CD4-positive, alpha-beta T cell treated with Interferon gamma for 1 hour (primary cell): Measurements from ENCODE around the gene CCNC.

Experiments
- DNase-seq: peaks from one replicate; pipeline ENCODE4 v3.0.0-alpha.2; 2020

Gene CCNC

DNA sequence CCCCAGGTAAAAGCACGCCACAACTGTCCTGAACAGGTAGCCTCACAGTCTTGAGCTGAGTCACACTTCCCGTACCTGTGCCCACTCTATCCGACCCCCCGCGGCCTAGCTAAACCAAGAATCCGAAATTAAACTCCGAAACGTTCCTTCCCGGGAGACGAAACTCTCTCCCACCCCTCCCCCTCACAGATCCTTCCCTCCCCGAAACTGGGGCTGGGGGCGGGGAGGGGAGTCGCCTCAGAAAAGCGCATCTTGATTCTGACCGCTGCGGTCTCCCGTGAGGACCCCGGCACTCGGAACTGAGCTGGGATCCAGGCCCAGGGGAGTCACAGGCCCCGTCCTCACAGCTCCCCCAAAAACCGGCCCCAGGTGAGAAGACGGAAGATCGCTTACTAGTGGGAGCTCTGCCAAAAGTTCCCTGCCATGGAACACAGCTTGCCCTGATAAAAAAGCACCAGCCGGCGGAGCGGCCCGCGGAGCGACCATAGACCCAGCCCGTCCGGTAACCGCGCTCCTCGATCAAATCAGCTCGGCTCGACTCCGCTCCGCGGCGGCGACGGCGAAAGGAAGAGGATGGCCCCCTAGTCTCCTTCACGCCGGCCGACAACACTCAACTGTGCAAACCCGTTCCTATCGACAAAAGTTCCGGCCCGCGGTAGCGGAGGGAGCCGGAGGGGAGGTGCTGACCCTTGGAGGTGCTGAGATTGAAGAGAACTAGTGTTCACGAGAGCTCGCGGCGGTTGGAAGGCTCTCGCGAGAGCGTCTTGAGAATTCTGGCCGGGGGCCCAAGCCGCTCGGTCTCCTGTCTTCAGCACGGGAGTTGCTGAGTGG lies at the start of gene CCNC:
CCNC (minus strand) TSS at position 558 of the 831 bp plus-strand sequence; CDS start at position 425, 133 bp downstream.
- DNase-seq, result peak; percentile 90

- DNase-seq, result no peak
These were observed 48.7 kb upstream of the CCNC start for GRCh38 chr6:99617131-99617530.

GRCh38 chr6:99614430-99615186 lies 46.1 kb upstream of the CCNC start:
- DNase-seq, result no peak

DNA sequence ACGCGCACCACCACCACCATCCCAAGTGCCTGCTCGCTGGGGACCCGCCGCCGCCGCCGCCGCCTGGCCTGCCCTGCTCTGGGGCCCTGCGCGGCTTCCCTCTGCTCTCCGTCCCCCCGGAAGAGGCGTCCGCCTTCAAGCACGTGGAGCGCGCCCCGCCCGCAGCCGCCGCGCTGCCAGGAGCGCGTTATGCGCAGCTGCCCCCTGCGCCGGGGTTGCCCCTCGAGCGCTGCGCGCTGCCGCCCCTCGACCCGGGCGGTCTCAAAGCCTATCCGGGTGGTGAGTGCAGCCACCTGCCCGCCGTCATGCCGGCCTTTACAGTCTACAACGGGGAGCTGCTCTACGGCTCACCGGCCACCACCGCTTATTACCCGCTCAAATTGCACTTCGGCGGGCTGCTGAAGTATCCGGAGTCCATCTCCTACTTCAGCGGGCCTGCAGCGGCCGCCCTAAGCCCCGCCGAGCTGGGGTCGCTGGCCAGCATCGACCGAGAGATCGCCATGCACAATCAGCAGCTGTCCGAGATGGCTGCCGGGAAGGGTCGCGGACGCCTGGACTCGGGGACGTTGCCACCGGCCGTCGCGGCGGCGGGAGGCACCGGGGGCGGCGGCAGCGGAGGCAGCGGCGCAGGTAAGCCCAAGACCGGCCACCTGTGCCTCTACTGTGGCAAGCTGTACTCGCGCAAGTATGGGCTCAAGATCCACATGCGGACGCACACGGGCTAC lies 45.4 kb upstream of the CCNC start:
- no peak for DNase-seq

DNA sequence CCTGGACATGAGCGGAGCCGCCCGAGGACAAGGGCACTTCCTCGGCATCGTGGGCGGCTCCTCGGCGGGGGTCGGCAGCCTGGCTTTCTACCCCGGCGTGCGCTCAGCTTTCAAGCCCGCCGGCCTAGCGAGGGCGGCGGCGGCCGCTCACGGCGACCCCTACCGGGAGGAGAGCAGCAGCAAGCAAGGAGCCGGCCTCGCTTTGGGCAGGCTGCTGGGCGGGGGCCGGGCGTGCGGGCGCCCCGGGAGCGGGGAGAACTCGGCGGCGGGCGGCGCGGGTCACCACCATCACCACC lies 44.9 kb upstream of the CCNC start:
- DNase-seq, result peak; percentile 36

GRCh38 chr6:99612551-99613408 lies 44.3 kb upstream of the CCNC start:
- no peak for DNase-seq

DNA sequence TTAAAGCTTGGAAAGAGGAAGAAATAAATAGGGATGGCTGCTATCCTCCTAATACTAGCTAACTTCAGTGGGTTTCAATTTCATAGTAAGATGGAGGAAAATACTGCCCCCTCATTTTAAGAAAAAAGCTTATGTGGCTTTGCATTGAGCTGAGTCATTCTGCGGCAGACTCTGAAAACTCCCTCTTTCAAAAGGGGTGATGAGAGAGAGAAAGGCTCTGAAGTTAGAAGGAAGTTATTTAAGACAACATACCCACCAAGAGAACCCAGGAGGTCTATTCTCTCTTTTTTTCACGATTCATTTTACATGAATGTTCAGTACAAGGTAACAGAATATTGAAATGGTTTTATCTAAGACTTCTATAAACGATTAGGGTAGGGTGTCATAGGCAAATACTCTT lies 42.7 kb upstream of the CCNC start:
- no peak for DNase-seq

DNA sequence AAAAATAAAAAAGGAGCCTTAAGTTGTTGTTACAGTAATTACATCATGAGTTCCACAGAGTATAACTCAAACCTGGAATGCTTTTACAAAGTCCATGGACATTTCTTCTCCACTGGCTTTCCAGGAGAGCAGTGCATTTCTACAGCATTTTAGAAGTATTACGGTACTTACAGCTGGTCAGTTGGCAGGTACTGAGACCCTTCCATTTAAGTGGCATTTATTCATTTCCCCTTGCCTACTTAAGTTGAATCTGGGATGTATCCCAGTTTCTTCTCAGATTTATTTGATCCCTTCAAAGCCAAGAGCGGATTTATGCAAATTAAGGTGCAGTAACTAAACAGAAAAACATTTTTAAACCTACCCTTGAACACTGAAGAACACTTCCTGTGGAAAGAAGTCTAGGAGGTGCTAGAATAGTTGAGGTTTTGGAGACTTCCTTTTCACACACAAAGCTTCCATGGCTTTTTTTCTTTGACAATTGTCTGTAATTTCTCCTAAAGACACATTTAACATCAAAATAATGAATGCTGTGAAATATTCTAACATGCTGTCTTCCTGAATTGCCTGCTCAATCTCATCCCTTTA lies 41.5 kb upstream of the CCNC start:
- no peak for DNase-seq

DNA sequence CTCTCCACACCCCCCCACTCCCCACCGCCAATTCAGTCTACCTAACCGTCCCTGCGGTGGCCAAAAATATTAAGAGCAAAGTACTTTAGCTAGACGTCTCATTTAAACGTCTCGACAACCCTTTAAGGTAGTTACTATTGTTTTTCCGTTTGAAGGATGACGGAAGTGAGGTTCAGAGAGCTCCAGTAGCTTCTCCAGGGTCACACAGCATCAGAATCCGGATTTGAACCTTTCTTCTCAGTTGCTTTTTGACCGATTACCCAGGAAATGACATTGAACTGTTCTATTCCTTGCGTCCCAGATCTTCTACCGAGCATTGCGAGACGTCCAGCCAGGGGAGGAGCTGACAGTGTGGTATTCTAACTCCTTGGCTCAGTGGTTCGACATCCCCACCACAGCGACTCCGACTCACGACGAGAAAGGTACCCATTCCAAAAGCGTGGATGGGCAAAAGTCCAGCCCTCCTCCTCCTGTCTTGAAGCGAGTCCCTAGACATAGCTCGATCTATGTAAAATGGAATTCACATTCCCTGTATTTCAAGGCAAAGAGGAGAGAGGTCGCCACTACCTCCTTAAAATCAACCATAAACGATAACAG lies 40.5 kb upstream of the CCNC start:
- DNase-seq, result no peak

DNA sequence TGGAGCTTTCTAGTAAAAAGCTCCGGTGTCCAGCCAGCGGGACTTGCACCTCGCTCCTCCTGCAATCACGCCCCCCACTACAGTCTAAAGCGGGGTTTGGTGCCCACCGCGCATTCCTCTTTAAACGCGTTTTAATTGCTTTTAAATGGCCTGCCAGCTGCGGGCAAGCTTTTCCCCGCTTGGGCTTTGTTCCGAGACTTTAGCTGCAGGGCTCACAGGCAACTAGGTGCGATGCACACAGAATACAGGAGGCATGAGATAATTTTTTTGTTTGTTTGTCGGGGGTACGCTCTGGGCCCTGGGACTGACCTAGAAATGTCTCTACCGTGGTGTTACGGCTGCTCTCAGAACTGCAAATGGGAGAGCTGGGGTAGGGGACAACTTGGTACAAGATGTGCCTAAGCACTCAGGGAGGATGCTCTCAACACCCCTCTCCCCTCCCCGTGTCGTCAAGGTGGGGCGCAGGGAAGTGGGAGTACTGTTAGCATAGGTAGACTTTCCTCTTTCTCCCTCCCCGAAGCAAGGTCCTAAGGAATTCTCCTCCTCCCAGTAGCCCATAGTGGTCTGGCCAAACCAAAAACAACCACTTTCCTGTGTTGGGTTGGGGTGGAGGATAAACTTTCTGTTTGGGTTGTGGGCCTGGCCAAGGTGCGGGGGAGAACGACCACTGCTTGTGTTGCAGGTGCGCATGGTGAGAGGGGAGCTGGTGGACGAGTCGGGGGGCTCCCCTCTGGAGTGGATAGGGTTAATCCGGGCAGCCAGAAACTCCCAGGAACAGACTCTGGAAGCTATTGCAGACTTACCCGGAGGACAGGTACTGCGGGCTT lies 39.8 kb upstream of the CCNC start:
- DNase-seq, result no peak

DNA sequence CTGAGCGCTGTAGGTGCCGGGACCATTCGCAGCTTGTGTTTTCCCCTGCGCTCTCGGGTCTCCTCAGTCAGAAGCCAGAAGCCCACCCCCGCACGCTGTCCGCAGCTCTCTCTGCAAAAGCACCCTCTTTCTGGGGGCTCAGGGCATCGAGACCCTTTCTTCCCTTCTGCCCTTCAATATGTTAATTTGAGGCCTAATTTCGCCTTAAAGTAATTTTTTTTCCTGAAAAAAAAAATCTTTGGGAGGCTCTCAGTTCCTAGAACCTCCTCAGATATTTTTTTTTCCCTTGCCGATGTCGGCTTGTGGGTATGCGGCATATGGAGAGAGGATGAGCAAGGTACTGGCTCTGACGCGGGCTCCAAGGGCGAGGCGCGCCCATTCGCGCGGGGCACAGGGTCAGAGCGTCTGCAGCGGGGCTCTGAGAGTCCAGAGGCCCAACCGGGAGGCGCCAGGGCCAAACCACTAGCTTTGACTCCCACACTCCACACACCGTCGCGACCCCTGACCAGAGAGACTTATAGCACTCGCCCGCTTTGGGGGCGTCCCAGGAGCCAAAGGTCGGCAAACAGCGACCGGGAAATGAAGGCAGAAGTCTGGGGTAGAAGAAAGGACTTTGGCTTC lies 39.1 kb upstream of the CCNC start:
- DNase-seq, result no peak

DNA sequence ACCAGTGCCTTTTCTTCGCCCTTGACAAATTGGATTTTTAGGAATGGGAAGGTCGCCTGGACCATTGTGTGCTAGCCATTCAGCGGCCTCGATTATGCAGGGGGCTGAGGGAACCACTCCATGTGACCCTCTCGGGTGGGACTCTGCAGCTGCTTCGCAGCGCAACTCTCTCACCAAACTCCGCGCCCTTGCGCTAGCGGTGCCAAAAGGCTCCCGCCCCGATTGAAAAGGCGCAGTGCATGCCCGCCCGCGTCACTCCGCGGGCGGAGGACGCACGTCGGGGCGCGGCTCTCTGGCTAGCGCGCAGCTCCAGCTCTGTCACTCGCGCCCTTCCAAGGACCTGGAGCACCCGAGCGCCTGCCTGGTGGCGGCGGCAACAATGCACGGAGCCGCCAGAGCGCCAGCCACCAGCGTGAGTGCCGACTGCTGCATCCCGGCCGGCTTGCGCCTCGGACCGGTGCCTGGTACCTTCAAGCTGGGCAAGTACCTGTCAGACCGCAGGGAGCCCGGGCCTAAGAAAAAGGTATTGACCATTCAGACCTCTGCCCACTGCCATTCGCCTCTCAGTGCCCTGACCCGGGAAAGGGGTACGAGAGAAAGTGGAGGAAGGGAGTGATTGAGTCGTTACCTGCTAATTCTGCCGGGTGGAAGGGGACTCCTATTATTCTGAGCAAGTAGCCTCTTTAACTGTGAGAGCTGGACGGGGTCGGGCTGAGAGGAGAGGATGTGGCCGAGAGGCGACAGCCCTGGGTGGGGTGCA lies 38.4 kb upstream of the CCNC start, which contains the start of gene PRDM13:
PRDM13 (plus strand) TSS at position 178 of the 760 bp plus-strand sequence; CDS start at position 380, 202 bp downstream.
- no peak for DNase-seq

- DNase-seq, result no peak
These were observed 37.6 kb upstream of the CCNC start for GRCh38 chr6:99605911-99606655.

DNA sequence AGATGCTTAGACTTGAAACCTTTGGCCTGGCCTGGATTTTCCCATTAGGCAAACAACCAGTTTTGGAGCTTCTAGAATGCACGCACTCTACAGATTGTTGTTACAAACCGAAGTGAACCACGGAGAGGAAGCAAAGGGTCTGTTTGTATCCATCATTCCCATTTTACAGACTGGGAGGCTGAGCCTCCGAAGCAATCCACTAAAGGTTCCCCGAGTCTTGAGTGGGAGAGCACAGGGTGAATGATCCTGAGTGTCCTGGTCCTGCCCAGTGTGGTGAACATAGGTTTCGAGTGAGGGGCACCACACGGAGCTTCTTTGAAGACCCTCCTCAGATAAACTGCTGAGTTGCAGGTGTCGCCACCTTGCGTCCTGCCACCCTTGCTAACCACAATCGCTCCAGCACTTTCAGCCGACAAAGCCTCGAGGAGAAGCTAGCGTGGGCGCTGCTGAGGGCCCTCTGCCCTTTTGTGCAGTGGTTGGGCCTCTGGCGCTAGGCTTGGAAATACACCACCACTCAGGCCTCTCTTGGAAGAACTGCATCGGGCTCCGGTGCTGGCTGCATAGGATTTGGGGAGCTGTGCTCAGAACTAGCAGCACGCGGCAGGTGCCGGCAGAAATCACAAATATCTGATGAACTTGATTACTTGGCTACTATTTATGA lies 36.7 kb upstream of the CCNC start:
- DNase-seq, result no peak

DNA sequence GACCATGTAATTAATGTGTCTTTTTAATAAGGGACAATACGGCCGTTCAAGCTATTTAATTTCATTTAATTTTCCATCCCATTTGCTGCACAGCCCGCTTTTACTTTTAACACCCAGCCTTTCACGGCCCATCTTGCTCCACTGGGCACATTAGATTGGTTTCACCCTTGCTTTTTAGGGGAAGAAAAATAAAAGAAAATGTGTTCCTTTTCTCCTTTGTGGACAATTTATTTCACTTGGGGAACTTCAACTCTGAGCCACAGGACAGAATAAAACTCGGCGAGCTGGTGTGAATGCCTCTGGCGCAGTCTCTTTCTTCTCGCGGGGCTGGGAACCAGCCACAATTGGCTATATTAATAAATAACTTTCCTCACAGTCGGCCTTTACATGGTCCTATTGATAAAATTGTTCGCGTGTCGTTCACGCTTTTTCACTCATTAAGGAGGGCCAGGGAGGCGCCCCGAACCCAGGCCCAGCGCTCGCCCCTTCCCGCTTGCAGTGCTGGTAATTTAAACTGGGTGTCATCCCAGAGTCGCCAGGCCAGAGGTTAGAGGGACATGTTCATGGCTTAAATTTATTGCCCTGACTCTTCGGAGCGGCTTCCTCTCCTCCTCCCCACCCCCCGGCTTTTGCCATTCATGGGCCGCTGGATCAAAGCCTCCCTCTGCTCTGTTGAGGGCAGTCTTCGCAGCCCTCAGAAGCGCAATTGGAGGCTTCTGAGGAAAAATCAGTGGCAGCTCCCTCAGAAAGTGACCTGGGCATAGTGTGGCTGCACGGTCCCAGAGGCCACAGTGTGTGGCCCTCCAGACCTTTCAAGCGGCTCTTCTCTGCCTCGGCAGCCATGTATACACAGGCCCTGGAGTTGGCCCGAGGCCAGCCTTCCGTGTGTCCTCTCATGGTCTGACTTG lies 36.0 kb upstream of the CCNC start:
- DNase-seq, result no peak

- DNase-seq, result no peak
These were observed 35.1 kb upstream of the CCNC start for GRCh38 chr6:99603421-99604165.
